NCI-H2081 treated with DMSO at 0.1 percent for 48 hours (cell line): ENCODE results near the gene MIEF2.

Source experiments
- DNase-seq: peaks from one replicate; lab custom pipeline; 2025; lab: John Stamatoyannopoulos, UW

Gene MIEF2

DNA sequence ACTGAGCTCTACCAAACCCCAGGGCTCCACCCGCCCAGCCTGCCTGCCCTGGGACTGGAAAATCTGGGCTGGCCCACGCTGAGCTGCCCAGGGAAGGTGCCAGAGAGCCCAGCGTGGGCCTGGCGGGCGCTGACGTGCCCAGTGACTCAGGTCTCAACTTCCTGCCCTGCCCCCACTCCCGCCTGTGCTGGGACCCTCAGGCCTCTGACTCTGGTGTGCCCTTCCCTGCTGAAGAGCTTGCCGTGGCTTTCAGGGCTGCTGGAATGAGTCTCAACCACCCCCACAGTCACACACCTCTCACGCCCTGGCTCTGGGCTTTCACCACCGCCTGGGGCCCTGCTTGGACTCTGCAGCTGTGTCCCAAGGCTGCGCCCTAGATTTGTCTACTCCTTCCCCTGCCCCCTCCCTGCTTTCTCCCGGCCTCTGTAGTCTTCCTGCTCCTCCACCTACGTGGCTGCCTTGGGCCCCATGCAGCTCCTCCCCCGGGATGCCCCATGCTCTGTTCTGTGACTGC, 24.7 kb upstream of the MIEF2 start:
- no peak for DNase-seq

DNA sequence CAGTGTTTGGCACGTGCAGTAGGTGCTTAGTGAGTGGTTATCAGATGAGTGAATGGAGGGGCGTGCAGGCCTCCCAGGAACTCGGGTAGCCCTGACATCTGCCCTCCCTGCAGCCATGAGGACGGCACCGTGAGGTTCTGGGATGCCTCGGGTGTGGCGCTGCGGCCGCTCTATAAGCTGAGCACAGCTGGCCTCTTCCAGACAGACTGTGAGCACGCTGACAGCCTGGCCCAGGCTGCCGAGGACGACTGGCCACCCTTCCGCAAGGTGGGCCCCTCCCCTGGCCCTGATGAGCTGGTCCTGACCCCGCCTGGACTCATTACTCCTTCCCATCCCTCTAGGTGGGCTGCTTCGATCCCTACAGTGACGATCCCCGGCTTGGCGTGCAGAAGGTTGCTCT, 24.0 kb upstream of the MIEF2 start:
- no peak for DNase-seq

DNA sequence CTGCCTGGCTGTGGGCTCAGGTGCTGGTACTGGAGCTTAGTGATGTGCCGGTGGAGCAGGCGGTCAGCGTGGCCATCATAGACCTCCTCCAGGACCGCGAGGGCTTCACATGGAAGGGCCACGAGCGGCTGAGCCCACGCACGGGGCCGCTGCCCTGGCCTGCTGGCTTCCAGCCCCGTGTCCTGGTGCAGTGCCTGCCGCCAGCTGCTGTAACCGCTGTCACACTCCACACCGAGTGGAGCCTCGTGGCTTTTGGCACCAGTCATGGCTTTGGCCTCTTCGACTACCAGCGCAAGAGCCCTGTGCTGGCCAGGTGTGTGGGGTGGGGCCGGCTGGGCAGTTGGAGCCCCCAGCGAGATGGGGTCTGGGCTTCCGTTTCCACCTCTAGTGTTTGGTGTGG, 23.0 kb upstream of the MIEF2 start:
- no peak for DNase-seq

DNA sequence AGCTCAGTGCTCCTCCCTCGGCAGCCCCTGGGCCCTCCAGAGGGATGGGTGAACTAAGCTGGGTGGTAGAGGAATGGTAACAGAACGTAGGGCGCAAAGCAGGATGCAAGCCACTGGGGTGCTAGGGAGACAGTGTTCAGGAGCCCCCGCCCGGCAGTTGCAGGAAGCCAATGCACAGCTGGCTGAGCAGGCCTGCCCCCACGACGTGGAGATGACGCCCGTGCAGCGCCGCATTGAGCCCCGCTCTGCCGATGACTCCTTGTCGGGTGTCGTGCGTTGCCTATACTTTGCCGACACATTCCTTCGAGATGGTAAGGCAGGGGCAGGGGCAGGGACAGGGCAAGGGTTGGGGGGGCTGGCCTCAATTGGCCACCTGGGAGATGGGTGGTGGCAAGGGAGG, 22.2 kb upstream of the MIEF2 start:
- no peak for DNase-seq

DNA sequence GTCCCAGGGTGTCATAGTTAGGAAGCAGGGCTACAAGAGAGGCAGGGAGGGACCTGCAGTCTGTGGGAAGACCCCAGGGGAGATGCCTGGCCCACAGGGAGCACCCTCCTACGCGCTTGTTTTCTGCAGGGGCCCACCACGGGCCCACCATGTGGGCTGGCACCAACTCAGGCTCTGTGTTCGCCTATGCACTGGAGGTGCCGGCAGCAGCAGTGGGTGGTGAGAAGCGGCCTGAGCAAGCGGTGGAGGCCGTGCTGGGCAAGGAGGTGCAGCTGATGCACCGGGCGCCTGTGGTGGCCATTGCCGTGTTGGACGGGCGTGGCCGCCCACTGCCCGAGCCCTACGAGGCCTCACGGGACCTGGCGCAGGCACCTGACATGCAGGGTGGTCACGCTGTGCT, 20.0 kb upstream of the MIEF2 start:
- no peak for DNase-seq

DNA sequence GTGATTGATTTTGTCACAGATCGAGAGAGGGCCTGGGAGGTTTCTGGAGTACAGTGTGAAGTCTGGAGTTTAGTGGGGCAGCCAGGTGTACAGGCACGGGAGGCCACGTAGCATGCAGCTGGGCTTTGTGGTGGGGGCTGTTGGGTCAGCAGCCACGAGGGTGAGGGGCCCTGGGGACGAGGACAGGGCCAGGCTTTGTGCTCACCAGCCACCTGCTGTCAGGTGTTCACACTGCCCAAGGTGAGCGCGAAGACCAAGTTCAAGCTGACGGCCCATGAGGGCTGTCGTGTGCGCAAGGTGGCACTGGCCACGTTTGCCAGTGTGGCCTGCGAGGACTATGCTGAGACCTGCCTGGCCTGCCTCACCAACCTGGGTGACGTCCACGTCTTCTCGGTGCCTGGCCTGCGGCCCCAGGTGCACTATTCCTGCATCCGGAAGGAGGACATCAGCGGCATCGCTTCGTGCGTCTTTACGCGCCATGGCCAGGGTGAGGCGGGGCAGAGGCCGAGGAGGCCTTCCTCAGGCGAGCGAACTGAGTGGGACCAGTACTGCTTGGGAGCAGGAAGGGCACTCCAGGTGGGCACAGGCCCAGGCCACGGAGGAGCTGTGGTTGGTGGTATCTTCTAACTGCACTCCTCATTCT, 19.1 kb upstream of the MIEF2 start:
- no peak for DNase-seq

DNA sequence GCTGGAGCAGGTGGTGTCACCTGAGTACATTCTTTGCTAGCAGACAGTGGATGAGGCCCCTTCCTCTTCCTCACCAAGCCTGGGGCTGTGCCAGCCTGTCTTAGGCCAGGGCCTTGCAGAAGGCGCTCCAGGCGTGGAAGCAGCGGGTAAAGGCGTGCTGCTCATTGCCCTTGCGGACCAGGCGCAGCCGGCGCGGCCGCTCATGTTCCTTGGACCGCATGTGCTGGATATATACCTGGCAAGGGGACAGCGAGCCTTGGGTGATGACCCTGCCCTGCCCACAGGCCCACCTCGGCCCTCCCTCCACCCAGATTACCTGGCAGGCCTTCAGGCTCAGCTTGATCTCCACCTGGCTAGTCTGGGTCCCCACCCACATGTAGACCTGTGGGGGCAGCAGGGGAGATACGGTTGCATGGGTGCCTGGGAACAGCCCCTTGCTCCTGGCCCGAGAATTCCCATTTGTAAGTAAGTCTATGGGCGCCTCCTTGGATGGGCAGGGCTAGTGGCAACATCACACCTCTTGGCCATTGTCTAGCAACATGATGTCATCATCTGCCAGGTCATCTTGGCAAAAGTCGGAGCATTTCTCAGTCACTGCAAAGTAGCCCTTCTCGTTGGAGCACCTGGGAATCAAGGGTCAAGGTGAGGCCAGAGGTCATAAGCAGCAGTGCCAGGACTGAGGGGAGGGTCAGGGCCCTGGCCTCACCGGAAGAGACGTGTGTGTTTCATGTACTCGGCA, 15.3 kb upstream of the MIEF2 start:
- DNase-seq, result no peak

DNA sequence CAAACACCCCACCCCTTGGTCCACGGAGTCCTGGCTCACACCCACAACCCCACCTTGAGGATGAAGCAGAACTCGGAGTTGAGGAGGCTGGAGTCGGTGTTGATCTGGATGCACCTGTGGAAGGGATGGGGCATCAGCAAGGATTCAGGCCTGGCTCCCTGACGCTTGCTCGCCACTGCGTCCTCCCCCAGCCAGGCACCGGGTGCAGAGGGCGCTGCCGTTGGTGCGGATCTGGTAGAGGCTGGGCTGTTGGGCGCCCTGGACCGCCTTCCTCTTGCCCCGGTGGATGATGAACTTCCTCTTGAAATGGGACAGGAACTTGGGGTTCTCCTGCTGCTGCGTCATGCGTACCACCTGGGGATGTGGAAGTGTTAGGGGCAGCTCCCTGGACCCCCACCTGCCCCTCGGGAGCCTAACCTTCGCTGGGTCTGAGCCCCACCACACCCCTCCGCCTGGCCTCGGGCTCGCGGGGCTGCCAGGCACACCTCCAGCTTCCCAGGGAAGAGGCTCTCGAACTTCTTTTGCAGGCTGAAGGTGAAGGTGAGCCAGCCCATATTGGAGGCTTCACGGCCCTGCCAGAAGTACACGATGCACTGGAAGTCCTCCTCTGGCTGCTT, 14.2 kb upstream of the MIEF2 start:
- no peak for DNase-seq

DNA sequence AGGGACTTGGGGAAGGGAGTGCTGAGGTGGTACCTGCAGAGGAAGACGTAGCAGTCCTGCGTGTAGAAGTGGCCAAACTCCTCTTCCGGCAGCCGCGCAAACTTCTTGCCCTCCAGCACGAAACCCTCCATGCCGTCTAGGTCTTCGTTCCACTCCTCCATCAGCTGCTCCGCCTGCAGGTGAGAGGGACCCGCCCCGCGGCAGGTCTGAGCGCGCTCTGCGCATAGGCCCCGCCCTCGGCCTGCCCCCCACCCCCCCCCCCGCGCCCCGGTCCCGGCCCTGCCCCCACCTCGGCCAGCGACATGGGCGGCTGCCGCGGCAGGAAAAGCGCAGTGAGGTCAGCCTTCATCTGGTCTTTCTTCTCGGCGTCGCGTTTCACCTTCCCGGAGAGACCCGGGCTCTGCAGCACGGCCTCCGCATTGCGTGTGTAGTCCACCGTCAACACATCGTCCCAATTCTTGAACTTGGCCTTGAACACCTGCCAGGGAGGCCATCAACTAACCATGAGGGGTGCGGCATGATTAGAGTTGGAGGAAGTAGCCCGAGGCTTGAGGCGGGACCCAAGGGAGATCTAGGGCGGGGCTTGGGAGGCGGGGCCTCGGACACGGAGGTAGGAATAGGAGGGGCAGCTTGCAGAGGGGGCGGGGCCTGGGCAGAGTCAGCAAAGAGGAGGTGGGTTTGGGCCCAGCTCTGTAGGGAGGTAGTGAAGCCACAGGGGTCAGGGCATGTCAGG, 13.4 kb upstream of the MIEF2 start:
- DNase-seq, result no peak

DNA sequence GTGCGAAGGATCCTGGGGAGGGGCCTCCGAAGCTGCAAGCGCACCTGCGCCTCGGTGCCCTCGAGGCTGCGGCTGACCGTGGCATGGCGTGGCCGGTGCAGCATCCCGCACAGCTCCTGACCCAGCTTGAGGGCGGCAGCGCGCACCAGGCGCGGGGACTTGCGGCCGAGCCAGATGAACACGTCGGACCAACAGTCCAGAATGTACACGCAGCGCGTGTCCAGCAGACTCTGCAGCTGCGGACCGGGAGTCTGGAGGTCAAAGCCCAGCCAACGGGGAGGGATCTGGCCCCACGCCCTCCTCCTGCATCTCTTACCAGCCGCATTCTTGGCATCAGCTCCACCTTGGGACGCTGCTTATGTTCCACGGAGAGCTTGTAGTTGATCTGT, 12.9 kb upstream of the MIEF2 start:
- DNase-seq, result no peak

DNA sequence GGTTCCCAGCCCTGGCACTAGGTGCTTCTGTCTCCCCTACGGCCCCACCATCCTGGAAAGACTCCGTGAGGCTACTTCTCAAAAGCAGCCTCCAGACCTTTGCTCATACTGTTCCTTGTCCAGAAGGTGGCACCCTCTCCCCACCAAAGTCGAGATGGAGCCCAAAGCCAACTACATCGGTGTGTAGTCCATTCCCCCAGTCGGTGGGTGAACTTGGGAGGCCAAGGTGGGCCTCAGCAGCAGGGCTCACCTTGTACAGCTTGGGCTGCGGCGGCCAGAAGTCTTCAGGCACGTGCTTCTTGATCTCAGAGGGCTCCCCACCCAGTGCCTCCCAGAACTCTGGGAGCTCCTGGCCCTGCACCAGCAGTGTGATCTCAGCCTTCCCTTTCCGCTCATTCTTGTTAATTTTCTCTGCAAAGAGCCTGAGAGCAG, 12.1 kb upstream of the MIEF2 start:
- DNase-seq, result peak; percentile 1

DNA sequence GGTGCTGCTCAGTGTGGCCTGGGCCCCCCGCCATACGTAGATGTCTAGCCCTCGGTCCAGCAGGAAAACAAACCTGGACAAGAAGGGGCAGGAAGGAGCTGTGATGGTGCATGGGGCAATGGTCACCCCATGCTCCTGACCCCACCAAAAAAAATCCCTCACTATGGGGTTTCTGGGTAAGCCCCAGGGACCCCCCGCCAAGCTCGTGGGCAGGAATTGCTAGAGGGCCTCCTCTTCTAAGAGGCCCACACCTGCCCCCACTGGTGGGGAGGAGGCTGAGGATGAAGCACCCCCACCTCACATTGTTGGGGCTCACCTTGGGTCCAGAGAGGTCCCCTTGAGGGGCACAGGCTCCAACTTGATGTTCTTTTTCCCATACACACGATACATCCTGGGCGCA, 11.7 kb upstream of the MIEF2 start:
- DNase-seq, result no peak

DNA sequence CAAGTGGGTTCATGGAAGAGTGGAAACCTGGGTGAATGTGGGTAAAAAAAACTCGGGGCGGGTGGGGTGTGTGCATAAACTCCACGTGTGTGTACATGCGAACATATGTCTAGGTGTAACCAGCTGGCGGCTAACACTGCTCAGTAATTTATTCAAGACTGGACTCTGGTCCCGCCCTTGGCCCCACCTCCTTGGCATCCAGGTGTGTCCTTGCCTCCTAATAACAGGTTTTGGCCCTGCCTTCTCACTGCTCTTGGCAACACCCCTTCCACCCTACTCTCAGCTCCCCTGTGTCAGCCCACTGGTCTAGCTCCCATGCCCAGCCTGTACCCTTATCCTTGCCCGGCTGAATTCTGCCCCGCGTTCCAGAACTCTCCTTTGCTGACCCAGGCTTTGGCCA, 10.2 kb upstream of the MIEF2 start:
- no peak for DNase-seq

DNA sequence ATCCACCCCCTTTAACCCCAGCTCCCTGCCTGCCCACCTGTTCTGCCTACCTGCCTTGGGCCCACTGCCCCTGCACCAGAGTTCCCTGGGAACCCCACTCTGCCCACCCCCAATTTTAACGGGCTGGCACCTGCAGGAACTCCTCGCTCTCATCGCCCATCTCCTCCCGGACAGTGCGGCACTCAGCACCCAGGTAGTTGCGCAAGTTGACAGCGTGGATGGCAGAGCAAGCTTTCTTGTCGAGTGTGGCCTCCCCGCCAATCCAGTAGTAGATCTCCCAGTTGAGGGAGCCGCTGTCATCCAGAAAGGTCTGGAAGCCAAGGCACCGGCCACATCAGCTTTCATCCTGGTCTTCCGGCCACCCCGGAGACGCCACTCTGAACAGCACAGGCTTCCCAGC, 9.8 kb upstream of the MIEF2 start:
- DNase-seq, result no peak

DNA sequence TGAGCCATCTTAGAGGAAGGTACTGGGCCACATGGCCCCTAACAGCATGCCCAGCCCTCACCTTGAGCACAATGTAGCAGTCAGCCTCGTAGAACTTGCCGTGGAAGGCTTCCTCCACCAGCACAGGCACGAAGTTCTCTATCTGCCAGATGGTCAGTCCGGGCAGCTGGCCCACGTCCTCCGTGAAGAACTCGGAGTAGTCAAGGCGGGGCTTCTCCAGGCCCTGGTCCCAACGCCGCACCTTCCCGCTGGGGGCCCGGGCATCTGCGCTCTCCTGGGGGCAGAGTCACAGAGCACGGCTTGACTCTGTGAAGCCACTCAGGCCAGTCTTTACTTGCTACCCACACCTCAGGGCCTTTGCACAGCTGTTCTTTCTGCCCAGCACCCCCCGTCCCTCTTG, 9.3 kb upstream of the MIEF2 start:
- no peak for DNase-seq

DNA sequence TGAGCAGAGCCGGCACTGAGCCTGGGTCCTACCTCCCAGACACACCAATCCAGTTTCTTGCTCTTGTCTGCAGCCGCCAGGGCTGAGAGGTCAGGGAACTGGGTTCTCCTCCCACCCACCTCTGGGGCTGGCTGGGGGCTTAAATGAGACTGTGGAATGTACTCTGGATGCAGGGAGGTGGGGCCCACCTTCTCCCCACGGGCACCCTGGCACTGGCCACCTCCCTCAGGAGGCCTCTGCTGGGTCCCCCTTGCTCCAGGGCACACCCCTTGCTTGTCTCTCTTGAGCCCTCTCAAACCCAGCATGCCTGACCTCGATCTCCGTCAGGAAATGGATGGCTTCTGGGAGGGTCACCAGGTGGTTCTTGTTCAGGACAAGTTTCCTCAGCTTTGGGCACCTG, 8.3 kb upstream of the MIEF2 start:
- no peak for DNase-seq

DNA sequence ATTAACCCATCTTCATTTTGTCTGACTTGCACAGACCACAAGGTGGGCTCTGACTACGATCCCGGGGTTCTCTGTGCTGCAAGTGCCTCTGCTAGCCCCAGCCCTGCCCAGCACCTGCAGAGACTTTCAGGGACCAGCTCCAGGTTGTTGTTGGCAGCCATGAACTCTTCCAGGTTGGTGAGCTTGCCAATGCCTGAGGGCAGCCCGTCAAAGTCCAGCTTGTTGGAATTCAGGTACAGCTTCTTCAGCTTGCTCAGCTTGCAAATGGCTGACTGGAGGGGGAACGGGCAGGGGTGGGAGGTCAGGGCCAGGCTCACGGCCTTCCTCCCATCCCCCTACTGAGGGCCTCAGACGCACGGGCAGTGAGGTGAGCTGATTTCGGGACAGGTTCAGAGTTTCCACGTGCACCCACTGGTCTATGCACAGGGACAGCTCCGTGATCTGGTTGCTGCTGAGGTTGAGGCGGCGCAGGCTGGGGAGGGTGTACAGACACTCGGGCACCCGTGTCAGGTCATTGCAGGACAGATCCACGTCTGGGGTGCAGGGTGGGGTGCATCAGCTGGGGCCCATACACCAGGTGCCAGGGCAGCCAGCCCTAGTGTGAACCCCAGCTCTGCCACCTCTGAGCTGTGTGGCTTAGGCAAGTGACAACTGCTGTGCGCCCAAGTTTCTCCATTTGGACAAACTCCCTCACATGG, 7.1 kb upstream of the MIEF2 start:
- no peak for DNase-seq

DNA sequence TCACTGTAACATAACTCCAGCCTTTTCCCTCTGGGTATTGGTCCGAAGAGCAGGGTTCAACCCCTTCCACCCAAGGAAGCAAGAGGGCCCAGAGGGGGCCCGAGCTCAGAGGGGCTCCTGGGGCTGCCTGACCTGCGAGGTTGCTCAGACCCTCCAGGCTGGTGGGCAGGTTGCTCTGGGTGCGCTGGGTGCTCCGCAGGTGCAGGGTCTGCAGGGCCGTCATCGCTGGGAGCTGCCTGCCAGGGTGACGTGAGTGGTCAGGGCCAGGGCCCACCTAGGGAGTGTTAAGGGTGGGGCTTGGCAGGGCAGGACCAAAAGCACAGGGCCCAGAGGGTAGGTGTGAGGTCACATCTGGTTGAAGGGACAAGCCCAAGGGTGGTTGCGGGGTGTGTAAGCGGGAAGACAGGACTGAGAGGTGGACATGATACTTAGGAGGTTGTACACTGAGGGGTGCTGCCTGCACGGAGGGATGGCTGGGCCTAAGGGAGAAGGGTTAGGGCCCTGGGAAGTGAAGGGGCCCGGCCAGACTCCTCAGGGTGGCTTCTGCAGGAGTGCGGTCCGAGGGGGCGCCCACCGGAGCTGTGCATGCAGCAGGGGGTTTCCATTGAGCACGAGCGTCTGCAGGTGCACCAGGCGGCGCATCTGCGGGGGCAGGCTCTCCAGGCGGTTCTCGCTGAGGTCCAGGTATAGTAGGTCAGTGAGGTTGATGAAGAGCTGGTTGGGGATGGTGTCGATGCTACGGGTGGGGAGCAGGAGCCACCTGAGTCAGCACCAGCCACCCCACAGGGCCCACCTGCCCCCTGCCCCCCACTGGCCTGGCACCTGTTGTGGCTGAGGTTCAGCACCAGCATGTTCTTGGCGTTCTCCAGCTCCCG, 6.3 kb upstream of the MIEF2 start:
- DNase-seq, result no peak

DNA sequence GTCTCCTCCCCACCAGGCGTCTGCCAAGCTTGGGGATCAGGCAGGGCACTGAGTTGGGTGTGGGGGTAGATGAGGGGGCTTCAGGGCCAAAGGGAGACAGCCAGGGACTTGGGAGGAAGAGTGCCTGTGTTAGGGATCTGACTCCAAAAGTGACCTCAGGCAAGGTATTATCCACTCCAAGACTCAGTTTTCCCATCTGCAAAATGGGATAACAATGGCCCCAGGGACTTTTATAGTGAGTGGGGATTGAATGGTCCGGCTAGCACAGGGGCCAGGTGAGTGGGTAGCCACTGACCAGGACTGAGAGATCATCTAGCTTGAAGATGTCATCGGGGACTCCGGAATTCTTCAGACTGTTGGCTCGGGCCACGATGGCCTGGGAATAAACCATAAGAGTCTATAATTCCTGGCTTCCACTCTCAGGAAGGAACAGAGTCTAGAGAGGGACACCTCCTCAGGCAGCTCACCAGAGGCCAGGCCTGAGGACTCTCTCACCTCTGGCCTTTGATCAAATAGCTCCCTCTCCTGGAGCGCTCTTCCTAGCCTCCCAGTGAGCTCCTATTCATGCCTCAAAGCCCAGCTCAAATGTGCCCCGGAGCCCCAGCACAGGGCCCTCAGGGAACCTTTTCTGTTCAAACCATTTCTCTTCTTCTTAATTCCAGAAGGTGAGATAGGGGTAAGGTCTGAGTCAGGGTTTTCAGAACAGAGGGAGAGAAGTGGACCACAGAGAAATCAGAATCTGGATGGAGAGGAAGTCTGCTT, 5.4 kb upstream of the MIEF2 start:
- DNase-seq, result no peak

DNA sequence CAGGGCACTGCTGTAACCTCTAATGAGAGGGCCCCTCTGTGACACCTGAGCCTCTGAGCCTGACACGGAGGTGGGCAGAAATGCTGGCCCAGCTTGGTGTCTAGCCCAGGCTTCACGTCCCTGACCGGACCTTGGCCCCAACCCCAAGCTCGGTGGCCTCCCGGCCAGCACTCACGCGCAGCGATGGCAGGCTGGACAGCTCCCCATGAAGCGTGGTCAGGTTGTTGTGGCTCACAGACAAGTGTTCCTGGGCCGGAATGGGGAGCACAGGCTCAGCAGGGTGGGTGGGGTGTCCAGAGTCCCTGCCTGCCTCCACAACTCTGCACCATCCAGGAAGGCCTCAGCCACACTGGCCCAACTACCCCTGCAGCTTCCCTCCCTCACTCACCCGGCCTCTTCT, 4.1 kb upstream of the MIEF2 start:
- no peak for DNase-seq
